GM10847 (cell line): ENCODE data around the gene NDUFAF2.

ENCODE experiments used
- POLR2A ChIP-seq: IDR thresholded peaks from 2 replicates; pipeline ENCODE4 v1.6.1; 2011; ENCODE audit not compliant: insufficient read length; ENCODE audit errors: extremely low read depth

NDUFAF2 gene

GRCh38 chr5:60972231-60972630, 27.2 kb downstream of the NDUFAF2 start:
- no peak for TF ChIP-seq POLR2A

GRCh38 chr5:60977956-60978737, 33.1 kb downstream of the NDUFAF2 start:
- TF ChIP-seq POLR2A, result no peak

GRCh38 chr5:60978968-60979367, 34.0 kb downstream of the NDUFAF2 start:
- no peak for TF ChIP-seq POLR2A

- TF ChIP-seq POLR2A, result no peak
Measured at GRCh38 chr5:60980511-60980910, 35.5 kb downstream of the NDUFAF2 start.

- TF ChIP-seq POLR2A, result no peak
Measured at GRCh38 chr5:60989790-60990189, 44.8 kb downstream of the NDUFAF2 start.

- TF ChIP-seq POLR2A, result no peak
Measured at GRCh38 chr5:60992871-60993270, 47.9 kb downstream of the NDUFAF2 start.

- no peak for TF ChIP-seq POLR2A
Measured at GRCh38 chr5:60993425-60993824, 48.4 kb downstream of the NDUFAF2 start.

GRCh38 chr5:60993875-60994571, 49.0 kb downstream of the NDUFAF2 start:
- TF ChIP-seq POLR2A, result no peak

GRCh38 chr5:60996368-60996767, 51.4 kb downstream of the NDUFAF2 start:
- TF ChIP-seq POLR2A, result no peak

GRCh38 chr5:60997721-60998120, 52.7 kb downstream of the NDUFAF2 start:
- no peak for TF ChIP-seq POLR2A

- TF ChIP-seq POLR2A, result no peak
Measured at GRCh38 chr5:61000887-61001286, 55.9 kb downstream of the NDUFAF2 start.

- no peak for TF ChIP-seq POLR2A
Measured at GRCh38 chr5:61001647-61002046, 56.6 kb downstream of the NDUFAF2 start.

- TF ChIP-seq POLR2A, result no peak
Measured at GRCh38 chr5:61002611-61003355, 57.8 kb downstream of the NDUFAF2 start.

- no peak for TF ChIP-seq POLR2A
Measured at GRCh38 chr5:61004448-61004847, 59.4 kb downstream of the NDUFAF2 start.

- no peak for TF ChIP-seq POLR2A
Measured at GRCh38 chr5:61009907-61010306, 64.9 kb downstream of the NDUFAF2 start.

- TF ChIP-seq POLR2A, result no peak
Measured at GRCh38 chr5:61010467-61011454, 65.8 kb downstream of the NDUFAF2 start.
